GM19238 (cell line): ENCODE measurements around the gene KCNC2.

Source experiments
- DNase-seq: peaks from one replicate; pipeline ENCODE4 v3.0.0; 2011; ENCODE audit warnings: low spot score; ENCODE audit not compliant: insufficient read length

KCNC2 gene

DNA sequence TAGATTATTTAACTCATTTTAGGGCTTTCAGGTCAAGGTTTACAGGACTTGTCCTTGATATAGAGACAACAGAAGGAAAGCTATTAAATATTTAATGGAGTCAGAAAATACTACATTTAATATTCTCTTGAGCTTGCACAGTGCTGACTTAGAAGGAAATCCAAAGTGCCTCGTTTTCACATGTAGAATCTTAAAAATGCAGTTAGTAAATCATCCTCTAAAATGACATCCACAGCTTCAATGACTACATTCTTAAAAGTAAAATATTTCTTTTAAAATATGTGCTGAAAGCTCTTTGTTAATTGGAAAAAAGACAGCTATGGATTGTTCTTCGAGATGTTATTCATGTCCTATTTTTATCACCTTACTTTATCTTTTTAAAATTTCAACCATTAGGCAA is 146.9 kb downstream of the KCNC2 start:
- no peak for DNase-seq

DNA sequence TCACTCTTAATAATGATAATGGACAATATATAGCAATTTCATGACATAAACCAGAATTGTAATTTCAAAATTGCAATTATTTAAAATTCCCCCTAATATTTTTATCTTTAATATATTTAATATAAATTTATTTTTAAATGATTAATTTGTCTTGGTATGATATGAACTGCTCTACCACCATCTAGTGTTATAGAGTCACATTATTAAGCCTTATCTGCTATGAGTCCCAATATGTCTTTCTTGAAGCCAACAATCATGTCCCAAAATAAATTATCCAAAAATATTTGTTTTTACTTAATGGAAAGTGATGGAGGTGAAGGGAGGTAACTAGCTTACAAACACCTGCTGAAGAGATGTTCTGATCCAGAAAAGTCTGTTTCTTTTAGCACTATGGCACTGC is 151.4 kb downstream of the KCNC2 start:
- no peak for DNase-seq

- DNase-seq: no peak
Observed at GRCh38 chr12:75048767-75049166, 160.9 kb downstream of the KCNC2 start.

DNA sequence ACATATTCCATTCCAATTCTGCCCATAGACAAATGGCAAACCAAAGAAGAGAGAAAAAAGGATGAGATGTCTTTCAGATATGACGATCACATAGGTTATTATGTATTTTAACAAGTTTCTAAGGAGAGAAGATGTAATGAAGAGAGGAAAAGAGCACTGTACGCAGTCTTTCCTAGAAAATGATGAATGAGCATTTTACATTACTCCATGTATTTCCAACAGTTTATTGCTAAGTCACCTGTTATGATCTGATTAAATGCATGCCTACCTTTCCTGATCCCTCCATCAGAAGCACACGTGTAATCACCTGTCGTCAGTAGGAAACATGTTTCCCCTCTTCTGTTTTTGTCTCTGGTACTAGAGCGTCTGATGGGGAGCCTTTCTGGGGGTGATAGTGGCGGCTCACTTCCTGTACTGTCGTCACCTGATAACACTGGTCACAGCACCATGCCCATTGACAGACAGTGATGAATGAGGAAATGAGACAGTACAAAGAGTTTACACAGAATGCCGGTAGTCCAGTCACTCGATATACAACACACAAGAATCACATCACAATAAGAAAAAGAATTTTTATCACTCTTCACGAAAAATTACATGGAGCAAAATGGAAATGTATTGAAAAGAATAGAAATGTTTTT is 161.6 kb downstream of the KCNC2 start:
- no peak for DNase-seq

DNA sequence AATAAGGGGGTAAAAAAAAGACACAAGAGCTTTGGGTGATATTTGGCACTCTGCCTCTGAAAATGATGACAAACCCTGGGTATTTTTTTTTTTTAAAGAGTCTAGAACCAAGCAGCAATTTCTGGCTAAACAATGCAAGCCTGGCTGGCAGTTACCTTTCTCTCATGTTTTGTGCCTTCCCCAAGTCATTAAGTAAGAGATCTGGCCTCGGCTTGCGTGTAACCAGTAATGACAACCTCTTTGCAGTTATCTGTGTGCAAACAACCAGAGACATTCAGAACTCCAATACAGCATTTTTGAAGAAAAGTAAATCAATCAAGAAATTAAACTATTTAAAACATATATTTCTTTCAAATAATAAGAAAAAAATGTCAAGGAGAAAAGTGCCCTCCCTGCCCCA is 167.5 kb downstream of the KCNC2 start:
- DNase-seq: no peak

- DNase-seq: no peak
Observed at GRCh38 chr12:75041472-75041871, 168.2 kb downstream of the KCNC2 start.

DNA sequence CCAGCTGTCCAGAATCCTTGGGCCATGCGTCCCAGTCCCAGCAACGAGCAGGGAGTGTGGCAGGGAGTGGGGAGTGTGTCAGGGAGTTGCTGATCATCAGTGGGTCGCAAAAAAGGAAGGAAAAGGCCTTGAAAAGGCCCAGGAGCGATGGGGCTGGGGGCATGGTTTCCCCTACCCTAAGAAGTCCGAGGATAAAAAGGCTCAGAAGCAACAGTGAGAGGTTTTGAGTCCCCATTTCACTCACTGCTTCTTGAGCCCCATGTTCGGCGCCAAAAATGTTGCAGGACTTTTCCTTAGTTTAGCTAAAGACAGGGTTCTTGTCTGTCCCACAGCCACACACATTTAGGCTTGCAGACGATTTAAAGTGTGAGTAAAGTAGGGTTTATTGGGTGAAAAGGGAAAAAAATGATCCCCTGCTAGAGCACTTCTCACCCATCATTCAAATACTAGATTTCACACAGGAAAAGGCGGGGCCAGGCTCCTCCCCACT is 189.5 kb downstream of the KCNC2 start:
- no peak for DNase-seq

DNA sequence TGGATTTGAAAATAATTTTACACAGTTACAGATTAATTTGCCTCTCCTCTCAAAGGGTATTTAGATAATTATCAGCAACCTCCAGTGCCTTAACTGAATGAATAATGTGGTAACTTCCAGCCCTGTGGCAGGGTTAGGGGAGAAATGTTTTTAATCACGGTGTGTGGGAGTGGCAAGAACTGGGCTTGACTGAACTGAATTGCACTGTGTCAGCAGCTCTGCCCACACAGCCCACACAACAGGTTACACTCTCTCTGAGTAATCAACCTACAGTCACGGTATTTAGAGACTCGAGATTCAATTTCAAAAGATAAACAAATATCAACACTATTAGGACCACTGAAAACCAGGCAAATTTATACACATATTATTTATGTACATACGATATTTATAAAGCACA is 198.5 kb downstream of the KCNC2 start:
- no peak for DNase-seq

- no peak for DNase-seq
Observed at GRCh38 chr12:75007133-75007532, 202.5 kb downstream of the KCNC2 start.

DNA sequence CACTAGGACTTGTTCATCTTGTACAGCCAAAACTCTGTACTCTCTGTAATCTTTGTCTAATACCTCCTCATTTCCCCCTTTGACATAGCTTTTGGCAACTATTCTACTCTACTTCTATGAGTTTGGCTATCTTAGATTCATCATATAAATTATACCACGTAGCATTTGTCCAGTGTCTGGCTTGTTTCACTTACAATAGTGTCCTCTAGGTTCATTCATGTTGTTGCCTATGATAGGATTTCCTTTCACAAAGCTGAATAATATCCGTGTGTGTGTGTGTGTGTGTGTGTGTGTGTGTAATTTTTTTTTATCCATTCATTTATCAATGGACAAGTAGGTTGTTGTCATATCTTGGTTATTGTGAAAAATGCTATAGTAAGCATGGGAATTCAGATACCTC is 209.5 kb downstream of the KCNC2 start:
- no peak for DNase-seq

- no peak for DNase-seq
Observed at GRCh38 chr12:74999474-74999873, 210.2 kb downstream of the KCNC2 start.
